ENCODE measurements around the gene ABAT.

The ABAT gene

DNA sequence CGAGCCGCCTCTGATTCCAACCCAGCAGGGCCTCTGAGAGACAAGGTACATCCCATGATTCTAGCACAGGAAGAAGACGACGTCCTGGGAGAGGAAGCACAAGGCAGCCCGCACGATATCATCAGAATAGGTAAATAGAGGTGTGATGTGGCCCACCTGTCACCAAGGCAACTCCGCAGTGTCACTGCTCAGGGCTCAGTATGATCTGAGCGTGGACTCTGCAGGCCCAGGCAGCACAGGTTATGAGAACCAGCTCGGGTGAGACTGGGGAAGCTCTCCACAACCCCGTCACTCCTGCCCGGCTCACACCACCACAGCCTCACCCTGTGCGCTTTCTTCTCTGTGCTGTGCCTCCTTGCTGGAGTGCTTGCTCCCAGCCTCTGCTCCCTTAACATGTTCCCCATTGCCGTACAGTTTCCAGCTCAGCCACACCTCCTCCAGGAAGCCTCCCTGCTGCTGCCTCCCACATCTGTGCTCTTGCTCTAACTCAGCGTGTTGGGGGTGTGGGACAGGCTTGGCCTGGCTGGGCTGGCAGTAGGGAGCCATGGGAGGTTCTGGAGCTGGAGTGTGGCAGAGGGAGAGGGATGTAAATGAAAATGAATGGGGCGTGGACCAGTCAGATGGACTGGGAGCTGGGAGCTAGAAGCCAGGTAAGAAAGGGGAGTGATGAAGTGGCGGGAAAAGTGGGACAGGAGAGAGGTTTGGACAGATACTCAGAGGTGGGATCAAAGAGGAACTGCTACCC is 45.3 kb upstream of the ABAT start:
- Histone ChIP-seq H4K20me1 (ENCODE audit: insufficient read depth, low read length) (no peaks in the 10 kb centered on the region), H3K4me2 (ENCODE audit: low read length) (no peak overlapping the region), H3K27me3 (ENCODE audit: low read depth, low read length) (no peaks in the 10 kb centered on the region), H2AFZ (ENCODE audit: low read depth, low read length) (no peak overlapping the region), H3K36me3 (replicated peaks; ENCODE audit: low read depth, low read length) (peaks cover 50% of the 10 kb centered on the region), H3K4me3 (ENCODE audit: low read length) (no peak overlapping the region), H3K79me2 (ENCODE audit: low read length) (peaks cover 10% of the 10 kb centered on the region), H3K4me1 (ENCODE audit: low read length) (no peaks in the 10 kb centered on the region), H3K27ac (ENCODE audit: low read length) (no peak overlapping the region), H3K9me3 (ENCODE audit: insufficient read depth, low read length) (no peaks in the 10 kb centered on the region), H3K9ac (ENCODE audit: low read length) (no peak overlapping the region)
- TF ChIP-seq EZH2phosphoT487 (IDR thresholded peaks at IDR 0.05; ENCODE audit: low read depth): no peak
- TF ChIP-seq, protein P1, sequence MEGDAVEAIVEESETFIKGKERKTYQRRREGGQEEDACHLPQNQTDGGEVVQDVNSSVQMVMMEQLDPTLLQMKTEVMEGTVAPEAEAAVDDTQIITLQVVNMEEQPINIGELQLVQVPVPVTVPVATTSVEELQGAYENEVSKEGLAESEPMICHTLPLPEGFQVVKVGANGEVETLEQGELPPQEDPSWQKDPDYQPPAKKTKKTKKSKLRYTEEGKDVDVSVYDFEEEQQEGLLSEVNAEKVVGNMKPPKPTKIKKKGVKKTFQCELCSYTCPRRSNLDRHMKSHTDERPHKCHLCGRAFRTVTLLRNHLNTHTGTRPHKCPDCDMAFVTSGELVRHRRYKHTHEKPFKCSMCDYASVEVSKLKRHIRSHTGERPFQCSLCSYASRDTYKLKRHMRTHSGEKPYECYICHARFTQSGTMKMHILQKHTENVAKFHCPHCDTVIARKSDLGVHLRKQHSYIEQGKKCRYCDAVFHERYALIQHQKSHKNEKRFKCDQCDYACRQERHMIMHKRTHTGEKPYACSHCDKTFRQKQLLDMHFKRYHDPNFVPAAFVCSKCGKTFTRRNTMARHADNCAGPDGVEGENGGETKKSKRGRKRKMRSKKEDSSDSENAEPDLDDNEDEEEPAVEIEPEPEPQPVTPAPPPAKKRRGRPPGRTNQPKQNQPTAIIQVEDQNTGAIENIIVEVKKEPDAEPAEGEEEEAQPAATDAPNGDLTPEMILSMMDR (IDR thresholded peaks at IDR 0.05; ENCODE audit: low read depth, low read length): no peak

DNA sequence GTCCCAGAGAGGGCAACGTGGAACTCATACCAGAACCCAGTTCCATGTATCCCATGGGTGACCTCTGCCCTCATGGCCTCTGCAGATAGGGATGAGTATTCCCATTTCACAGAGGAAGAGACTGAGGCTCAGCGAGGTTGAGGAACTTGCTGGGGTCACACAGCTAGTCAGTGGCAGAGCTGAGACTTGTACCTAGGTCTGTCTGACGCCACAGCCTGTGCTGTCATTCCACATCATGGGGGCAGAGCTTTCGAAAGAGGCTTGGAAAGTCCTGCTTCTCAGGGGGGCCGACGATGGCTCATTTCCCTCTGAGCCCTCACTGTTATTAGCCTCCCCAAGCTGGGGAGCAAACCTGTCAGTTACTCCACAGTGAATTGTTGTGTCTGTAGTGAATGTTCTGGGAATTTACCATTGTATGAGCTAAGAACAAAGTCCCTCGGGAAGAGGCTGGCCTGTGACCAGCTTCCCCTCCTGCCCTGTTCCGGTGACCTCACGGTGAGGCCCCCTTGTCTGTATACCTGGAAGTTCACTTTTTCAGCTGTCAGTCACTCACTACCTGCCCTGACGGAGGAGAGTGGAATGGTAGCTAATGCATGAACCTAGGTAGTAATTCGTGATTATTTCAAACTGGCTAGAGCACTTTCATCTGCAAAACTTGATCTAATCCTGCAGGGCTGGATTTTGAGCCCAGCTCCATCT is 44.0 kb upstream of the ABAT start:
- TF ChIP-seq, protein P1 (IDR thresholded peaks at IDR 0.05; ENCODE audit: low read depth, low read length): no peak
- no peak for TF ChIP-seq EZH2phosphoT487 (IDR thresholded peaks at IDR 0.05; ENCODE audit: low read depth)
- Histone ChIP-seq H3K27ac (ENCODE audit: low read length) (no peak overlapping the region), H3K4me1 (ENCODE audit: low read length) (no peaks in the 10 kb centered on the region), H3K4me3 (ENCODE audit: low read length) (no peak overlapping the region), H3K36me3 (replicated peaks; ENCODE audit: low read depth, low read length) (peaks cover 55% of the 10 kb centered on the region), H3K9me3 (ENCODE audit: insufficient read depth, low read length) (no peaks in the 10 kb centered on the region), H3K79me2 (ENCODE audit: low read length) (peaks cover 6% of the 10 kb centered on the region; the same call in 1 of the 2 replicates), H2AFZ (ENCODE audit: low read depth, low read length) (no peak overlapping the region), H3K4me2 (ENCODE audit: low read length) (no peak overlapping the region), H3K9ac (ENCODE audit: low read length) (no peak overlapping the region), H3K27me3 (ENCODE audit: low read depth, low read length) (no peaks in the 10 kb centered on the region), H4K20me1 (ENCODE audit: insufficient read depth, low read length) (no peaks in the 10 kb centered on the region)

DNA sequence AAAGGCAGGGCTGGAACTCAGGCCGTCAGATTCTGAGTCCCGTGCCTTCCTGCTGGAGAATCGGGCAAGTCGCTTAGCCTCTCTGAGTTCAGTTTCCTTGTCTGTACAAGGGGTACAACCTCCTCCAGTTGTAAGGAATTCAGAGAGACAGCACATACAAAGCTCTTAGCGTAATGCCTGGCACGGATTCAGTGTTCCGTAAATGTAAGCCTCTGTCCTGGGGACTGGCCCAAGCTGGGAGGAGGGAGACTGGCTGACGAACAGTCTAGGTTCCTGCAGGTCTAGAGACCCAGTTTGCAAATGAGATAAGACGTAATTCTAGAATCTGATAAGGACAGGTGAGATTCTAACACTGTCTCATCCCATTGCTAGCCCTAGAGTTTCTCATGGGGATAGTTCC is 43.0 kb upstream of the ABAT start:
- no peak overlapping the region for H3K27ac ChIP-seq (ENCODE audit: low read length)
- H3K4me2 ChIP-seq (ENCODE audit: low read length): no peak overlapping the region
- H3K79me2 ChIP-seq (ENCODE audit: low read length): no peaks in the 10 kb centered on the region; the same call in 1 of the 2 replicates
- H4K20me1 ChIP-seq (ENCODE audit: insufficient read depth, low read length): no peaks in the 10 kb centered on the region
- no peak overlapping the region for H3K4me3 ChIP-seq (ENCODE audit: low read length)
- no peak overlapping the region for H3K9ac ChIP-seq (ENCODE audit: low read length)
- no peaks in the 10 kb centered on the region for H3K4me1 ChIP-seq (ENCODE audit: low read length)
- H3K27me3 ChIP-seq (ENCODE audit: low read depth, low read length): no peaks in the 10 kb centered on the region
- peaks cover 50% of the 10 kb centered on the region for H3K36me3 ChIP-seq (replicated peaks; ENCODE audit: low read depth, low read length)
- no peaks in the 10 kb centered on the region for H3K9me3 ChIP-seq (ENCODE audit: insufficient read depth, low read length)
- TF ChIP-seq, protein P1 (IDR thresholded peaks at IDR 0.05; ENCODE audit: low read depth, low read length): no peak
- TF ChIP-seq EZH2phosphoT487 (IDR thresholded peaks at IDR 0.05; ENCODE audit: low read depth): no peak
- H2AFZ ChIP-seq (ENCODE audit: low read depth, low read length): no peak overlapping the region

DNA sequence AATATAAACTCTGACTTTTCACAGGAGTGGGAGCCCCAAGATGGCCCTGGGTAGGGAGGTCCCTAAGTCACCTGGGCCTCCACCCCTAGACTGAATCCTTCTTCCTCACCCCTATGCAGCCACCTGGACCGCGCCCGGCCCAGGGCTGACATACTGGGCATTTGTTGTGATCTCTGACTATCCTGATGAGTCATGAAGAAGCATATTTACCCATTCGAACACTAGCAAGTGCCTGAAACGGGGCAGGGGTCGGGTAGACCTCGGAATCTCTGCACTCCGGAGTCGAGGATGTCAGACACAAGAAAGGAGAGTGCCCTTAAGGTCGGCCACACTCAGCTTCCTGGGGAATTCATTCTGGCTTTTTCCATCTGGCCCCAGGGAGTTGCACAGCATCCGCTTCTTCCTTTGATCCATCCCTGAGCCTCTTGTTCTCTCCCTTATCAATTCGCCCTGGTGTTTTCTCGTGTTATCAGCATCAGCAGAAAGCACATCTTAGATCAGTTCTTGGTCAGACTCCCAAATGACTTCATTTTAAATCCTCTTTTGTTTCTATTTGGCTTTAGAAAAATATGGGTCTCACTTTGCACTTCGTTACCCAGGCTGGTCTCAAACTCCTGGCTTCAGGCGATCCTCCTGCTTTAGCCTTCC is 42.5 kb upstream of the ABAT start:
- TF ChIP-seq EZH2phosphoT487 (IDR thresholded peaks at IDR 0.05; ENCODE audit: low read depth): no peak
- TF ChIP-seq, protein P1 (IDR thresholded peaks at IDR 0.05; ENCODE audit: low read depth, low read length): no peak
- no peaks in the 10 kb centered on the region for H3K9me3 ChIP-seq (ENCODE audit: insufficient read depth, low read length)
- no peaks in the 10 kb centered on the region for H3K27me3 ChIP-seq (ENCODE audit: low read depth, low read length)
- H3K4me3 ChIP-seq (ENCODE audit: low read length): no peak overlapping the region
- no peaks in the 10 kb centered on the region for H4K20me1 ChIP-seq (ENCODE audit: insufficient read depth, low read length)
- no peak overlapping the region for H3K4me2 ChIP-seq (ENCODE audit: low read length)
- no peaks in the 10 kb centered on the region for H3K4me1 ChIP-seq (ENCODE audit: low read length)
- no peak overlapping the region for H3K9ac ChIP-seq (ENCODE audit: low read length)
- H3K79me2 ChIP-seq (ENCODE audit: low read length): no peaks in the 10 kb centered on the region; the same call in 1 of the 2 replicates
- peaks cover 52% of the 10 kb centered on the region for H3K36me3 ChIP-seq (replicated peaks; ENCODE audit: low read depth, low read length)
- no peak overlapping the region for H2AFZ ChIP-seq (ENCODE audit: low read depth, low read length)
- H3K27ac ChIP-seq (ENCODE audit: low read length): no peak overlapping the region
